K562 (cell line): Measurements from ENCODE around the gene OR10A3. TPM values are rescaled to one million over a fixed set of nuclear protein-coding genes. Genes with fewer than 3 reads are reported as not detected.

Experiments
- ARID1B ChIP-seq: fragments of 450-650 bp; IDR thresholded peaks from 2 replicates; pipeline ENCODE4 v1.6.1; 2016; ENCODE audit warnings: antibody characterized with exemption, mild to moderate bottlenecking, inconsistent platforms
- BCOR ChIP-seq: fragments of 450-650 bp; IDR thresholded peaks from 2 replicates; pipeline ENCODE4 v1.6.1; 2016
- CTBP1 ChIP-seq: fragments of 450-650 bp; IDR thresholded peaks from 2 replicates; pipeline ENCODE4 v1.6.1; 2016; ENCODE audit warnings: borderline replicate concordance
- EP400 ChIP-seq: fragments of 450-650 bp; IDR thresholded peaks from 2 replicates; pipeline ENCODE4 v1.6.1; 2017; ENCODE audit warnings: antibody characterized with exemption, mild to moderate bottlenecking, moderate library complexity
- GABPB2 ChIP-seq: fragments of 250-450 bp; sonication (Bioruptor Pico); conservative IDR thresholded peaks from 2 replicates; pipeline ENCODE4 v1.5.1; 2021; ENCODE audit warnings: mild to moderate bottlenecking
- HDGF ChIP-seq: fragments of 450-650 bp; IDR thresholded peaks from 2 replicates; pipeline ENCODE4 v1.6.1; 2016
- NUFIP1 ChIP-seq: fragments of 450-650 bp; IDR thresholded peaks from 2 replicates; pipeline ENCODE4 v1.6.1; 2018; ENCODE audit not compliant: partially characterized antibody
- PHF8 ChIP-seq: fragments of 200-600 bp; sonication (generic); IDR thresholded peaks from 2 replicates; pipeline ENCODE4 v1.6.1; 2012; ENCODE audit warnings: mixed run types, mild to moderate bottlenecking, inconsistent platforms, low read length, moderate library complexity, borderline replicate concordance
- POU5F1 ChIP-seq: fragments of 150-350 bp; IDR thresholded peaks from 2 replicates; pipeline ENCODE4 v1.6.1; 2014; ENCODE audit warnings: borderline replicate concordance, low read length, low read depth, mild to moderate bottlenecking; ENCODE audit not compliant: partially characterized antibody
- STAT5A ChIP-seq: IDR thresholded peaks from 2 replicates; pipeline ENCODE4 v1.6.1; 2012; ENCODE audit warnings: low read length, inconsistent platforms, borderline replicate concordance
- TEAD1 ChIP-seq, 2 experiments: fragments of 450-650 bp in 1 of 2; sonication (generic) in 1 of 2; formaldehyde crosslinking; IDR thresholded peaks; 2 replicates each; pipeline versions ENCODE4 v1.4.0 to v1.8.0; 2020 to 2022; ENCODE audit warnings: mild to moderate bottlenecking in 2 of 2, missing genetic modification reagents in 1 of 2
- ZBTB17 ChIP-seq: fragments of 450-650 bp; formaldehyde crosslinking; IDR thresholded peaks from 2 replicates; pipeline ENCODE4 v1.4.0; 2020; ENCODE audit warnings: mild to moderate bottlenecking
- ZFP1 ChIP-seq: fragments of 450-650 bp; formaldehyde crosslinking; IDR thresholded peaks from 2 replicates; pipeline ENCODE4 v1.4.0; 2020; ENCODE audit warnings: mild to moderate bottlenecking, mixed read lengths
- ZNF174 ChIP-seq: fragments of 250-450 bp; sonication (Bioruptor Pico); IDR thresholded peaks from 2 replicates; pipeline ENCODE4 v1.4.0; 2020; ENCODE audit warnings: mild to moderate bottlenecking
- ZNF253 ChIP-seq: fragments of 250-450 bp; sonication (Bioruptor Pico); conservative IDR thresholded peaks from 2 replicates; pipeline ENCODE4 v1.6.1; 2021; ENCODE audit warnings: mild to moderate bottlenecking
- ZNF76 ChIP-seq: fragments of 250-450 bp; sonication (Bioruptor Pico); IDR thresholded peaks from 2 replicates; pipeline ENCODE4 v1.4.0; 2020; ENCODE audit warnings: mild to moderate bottlenecking, moderate library complexity, borderline replicate concordance
- polyA plus RNA-seq, 8 experiments: library from polyadenylated mRNA; depleted of rRNA in 4 of 8; stranded (reverse) in 5 of 8; unstranded in 3 of 8; fragments of >200 nt; fragmentation: Nextera tagmentation in 2 of 8; fragmentation: Illumina TruSeq in 1 of 8; extraction: Ambion mirVana in 2 of 8; extraction: Trizol in 1 of 8; gene quantifications; 2 replicates each; pipeline versions ENCODE4 v1.2.1 to v1.2.3, GENCODE V29; 2011 to 2014; ENCODE audit warnings: inconsistent platforms in 1 of 8, missing spikeins in 1 of 8
- total RNA-seq, 7 experiments: library from RNA; depleted of rRNA in 6 of 7; stranded (reverse); fragments of >200 nt in 6 of 7; fragmentation: Illumina TruSeq in 2 of 7; extraction: Trizol in 2 of 7; gene quantifications; 2 replicates each; pipeline versions ENCODE4 v1.2.1 to v1.2.3, GENCODE V29; 2011 to 2021; ENCODE audit warnings: low replicate concordance in 1 of 7
- TF ChIP-seq, protein P1 (sequence below): fragments of 450-650 bp; IDR thresholded peaks from 2 replicates; pipeline ENCODE4 v1.7.0; 2016; ENCODE audit warnings: borderline replicate concordance
- TF ChIP-seq, protein P2 (sequence below), 2 experiments: fragments of 450-650 bp; IDR thresholded peaks; 2 replicates each; pipeline ENCODE4 v1.6.1; 2016; ENCODE audit warnings: mild to moderate bottlenecking in 2 of 2, borderline replicate concordance in 1 of 2, low read depth in 1 of 2, moderate library complexity in 1 of 2
- TF ChIP-seq, protein P3 (sequence below): sonication (generic); formaldehyde crosslinking; IDR thresholded peaks from 2 replicates; pipeline ENCODE4 v1.8.0; 2022; ENCODE audit warnings: mild to moderate bottlenecking, missing genetic modification reagents

Gene OR10A3
- total and polyA plus RNA-seq, 9 of the 15 experiments (the other 6 are each of a cell fraction or from before 2014, with no cell fraction given) = not detected

DNA sequence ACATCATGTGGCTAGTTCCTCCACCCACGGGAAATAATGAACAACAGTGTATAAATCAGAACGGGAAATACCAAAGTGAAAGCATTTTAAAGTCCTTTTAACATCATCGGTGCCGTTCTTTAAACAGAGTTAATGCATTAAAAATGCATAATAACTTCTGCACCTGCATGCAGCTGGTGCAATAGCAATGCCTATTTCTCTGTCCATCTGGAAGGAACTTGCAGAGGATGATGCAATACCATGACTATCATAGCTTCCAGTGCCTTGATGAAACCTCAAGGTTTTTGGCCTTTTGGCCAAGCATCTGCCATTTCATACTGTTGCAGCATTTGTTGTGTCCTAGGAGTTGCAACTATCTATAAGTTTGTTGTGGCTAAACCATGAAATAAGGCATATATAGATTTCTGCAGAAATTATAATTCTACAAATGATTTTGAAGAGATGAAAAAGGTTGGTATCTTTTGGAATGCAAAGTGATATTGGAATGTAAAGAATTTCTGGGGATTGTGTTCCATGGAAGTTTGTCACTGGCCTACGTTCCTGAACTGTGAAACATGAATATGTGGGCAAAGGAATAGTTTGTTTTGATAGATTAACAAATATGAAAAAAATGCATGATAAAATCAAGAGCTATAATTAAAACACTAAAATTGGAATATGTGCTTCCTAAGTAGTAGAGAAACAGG, 35.9 kb upstream of the OR10A3 start (continued):
- TF ChIP-seq, protein P1, sequence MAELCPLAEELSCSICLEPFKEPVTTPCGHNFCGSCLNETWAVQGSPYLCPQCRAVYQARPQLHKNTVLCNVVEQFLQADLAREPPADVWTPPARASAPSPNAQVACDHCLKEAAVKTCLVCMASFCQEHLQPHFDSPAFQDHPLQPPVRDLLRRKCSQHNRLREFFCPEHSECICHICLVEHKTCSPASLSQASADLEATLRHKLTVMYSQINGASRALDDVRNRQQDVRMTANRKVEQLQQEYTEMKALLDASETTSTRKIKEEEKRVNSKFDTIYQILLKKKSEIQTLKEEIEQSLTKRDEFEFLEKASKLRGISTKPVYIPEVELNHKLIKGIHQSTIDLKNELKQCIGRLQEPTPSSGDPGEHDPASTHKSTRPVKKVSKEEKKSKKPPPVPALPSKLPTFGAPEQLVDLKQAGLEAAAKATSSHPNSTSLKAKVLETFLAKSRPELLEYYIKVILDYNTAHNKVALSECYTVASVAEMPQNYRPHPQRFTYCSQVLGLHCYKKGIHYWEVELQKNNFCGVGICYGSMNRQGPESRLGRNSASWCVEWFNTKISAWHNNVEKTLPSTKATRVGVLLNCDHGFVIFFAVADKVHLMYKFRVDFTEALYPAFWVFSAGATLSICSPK = no peak
- TF ChIP-seq POU5F1 (no peak), NUFIP1 (no peak), ZFP1 (CRISPR knock-in tag) (no peak), TEAD1 (CRISPR knock-in tag; IDR thresholded peaks at IDR 0.05) (no peak), ZBTB17 (CRISPR knock-in tag) (no peak), ARID1B (peak; percentile 38; the same call in 1 of the 2 replicates), ZNF76 (no peak), STAT5A (no peak), BCOR (no peak), EP400 (peak; percentile 48), ZNF174 (no peak), ZNF253 (CRISPR knock-in tag) (no peak), GABPB2 (no peak), CTBP1 (peak; percentile 41; the same call in 1 of the 2 replicates), HDGF (no peak), PHF8 (no peak)
- TF ChIP-seq, protein P2, sequence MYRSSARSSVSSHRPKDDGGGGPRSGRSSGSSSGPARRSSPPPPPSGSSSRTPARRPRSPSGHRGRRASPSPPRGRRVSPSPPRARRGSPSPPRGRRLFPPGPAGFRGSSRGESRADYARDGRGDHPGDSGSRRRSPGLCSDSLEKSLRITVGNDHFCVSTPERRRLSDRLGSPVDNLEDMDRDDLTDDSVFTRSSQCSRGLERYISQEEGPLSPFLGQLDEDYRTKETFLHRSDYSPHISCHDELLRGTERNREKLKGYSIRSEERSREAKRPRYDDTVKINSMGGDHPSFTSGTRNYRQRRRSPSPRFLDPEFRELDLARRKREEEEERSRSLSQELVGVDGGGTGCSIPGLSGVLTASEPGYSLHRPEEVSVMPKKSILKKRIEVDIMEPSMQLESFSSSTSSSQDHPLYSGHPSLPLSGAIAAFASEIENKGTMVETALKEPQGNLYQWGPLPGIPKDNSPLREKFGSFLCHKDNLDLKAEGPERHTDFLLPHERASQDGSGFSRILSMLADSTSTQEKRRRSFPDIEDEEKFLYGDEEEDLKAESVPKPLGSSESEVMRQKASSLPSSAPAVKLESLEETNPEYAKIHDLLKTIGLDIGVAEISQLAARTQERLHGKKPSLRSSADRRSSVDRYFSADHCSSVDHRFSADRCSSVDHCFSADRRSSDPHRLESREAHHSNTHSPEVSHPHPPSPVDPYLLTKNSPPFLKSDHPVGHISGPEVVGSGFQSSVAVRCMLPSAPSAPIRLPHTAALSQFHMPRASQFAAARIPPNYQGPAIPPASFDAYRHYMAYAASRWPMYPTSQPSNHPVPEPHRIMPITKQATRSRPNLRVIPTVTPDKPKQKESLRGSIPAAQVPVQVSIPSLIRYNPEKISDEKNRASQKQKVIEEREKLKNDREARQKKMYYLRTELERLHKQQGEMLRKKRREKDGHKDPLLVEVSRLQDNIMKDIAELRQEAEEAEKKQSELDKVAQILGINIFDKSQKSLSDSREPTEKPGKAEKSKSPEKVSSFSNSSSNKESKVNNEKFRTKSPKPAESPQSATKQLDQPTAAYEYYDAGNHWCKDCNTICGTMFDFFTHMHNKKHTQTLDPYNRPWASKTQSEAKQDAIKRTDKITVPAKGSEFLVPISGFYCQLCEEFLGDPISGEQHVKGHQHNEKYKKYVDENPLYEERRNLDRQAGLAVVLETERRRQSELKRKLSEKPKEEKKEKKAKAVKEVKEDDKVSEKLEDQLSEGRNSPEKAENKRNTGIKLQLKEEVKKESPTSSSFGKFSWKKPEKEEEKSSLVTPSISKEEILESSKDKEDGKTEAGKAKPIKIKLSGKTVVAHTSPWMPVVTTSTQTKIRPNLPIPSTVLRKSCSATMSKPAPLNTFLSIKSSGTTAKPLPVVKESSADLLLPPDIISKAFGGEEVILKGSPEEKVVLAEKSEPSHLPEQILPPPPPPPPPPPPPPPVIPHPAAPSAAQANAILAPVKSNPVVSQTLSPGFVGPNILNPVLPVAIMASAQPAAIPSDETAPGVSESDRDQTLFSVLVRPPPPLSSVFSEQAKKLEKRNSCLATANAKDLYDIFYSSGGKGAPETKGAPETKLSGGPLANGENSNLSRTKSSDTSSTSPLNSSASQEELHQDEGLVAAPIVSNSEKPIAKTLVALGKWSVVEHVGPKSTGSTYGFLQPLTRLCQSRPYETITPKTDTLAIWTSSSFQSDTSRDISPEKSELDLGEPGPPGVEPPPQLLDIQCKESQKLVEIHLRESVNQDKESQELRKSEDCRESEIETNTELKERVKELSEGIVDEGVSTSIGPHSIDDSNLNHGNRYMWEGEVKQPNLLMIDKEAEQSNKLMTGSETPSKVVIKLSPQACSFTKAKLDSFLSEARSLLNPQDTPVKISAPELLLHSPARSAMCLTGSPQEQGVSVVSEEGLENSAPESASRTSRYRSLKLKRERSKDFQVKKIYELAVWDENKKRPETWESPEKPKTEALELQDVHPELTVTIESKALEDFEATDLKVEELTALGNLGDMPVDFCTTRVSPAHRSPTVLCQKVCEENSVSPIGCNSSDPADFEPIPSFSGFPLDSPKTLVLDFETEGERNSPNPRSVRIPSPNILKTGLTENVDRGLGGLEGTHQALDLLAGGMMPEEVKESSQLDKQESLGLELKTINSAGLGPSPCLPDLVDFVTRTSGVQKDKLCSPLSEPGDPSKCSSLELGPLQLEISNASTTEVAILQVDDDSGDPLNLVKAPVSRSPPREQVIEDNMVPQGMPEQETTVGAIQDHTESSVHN (IDR thresholded peaks at IDR 0.05; ENCODE audit: borderline replicate concordance in 1 of 2, low read depth in 1 of 2) = no peak
- TF ChIP-seq, protein P3, sequence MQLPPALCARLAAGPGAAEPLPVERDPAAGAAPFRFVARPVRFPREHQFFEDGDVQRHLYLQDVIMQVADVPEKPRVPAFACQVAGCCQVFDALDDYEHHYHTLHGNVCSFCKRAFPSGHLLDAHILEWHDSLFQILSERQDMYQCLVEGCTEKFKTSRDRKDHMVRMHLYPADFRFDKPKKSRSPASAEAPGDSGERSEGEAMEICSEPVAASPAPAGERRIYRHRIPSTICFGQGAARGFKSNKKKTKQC (CRISPR knock-in tag) = no peak
